Measurements from ENCODE around the gene XPA. TPM values are rescaled to one million over a fixed set of nuclear protein-coding genes. Genes with fewer than 3 reads are reported as not detected.

The XPA gene
- total and polyA plus RNA-seq, 2 donors (not counting 1 experiment from before 2014, with no cell fraction given) = 6.1 to 9.7 TPM

DNA sequence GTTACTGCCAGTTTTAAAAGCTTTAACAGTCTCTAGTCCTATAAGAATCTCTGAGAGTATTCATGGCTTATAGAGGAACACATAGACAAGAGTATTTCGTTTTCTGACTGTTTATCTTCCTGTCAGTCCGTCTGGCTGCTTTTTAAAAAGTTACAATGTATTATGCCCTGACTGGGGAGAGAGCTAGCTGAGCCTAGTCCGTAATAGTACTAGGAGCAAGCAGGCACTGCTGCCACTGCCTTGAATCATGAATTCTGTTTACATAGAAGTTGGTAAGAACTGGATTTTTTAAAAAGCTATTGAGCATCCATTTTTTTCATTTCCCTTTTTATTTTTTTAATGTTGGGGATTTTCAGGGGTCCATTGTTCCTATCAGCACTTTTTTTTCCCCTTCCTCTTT is 26.6 kb downstream of the XPA start:
- no peak overlapping the region for H3K27ac ChIP-seq (ENCODE audit: insufficient read depth, low read length)
- H3K79me2 ChIP-seq (ENCODE audit: control insufficient read depth, insufficient read depth, low read length) = no peaks in the 10 kb centered on the region
- TF ChIP-seq, protein P1, sequence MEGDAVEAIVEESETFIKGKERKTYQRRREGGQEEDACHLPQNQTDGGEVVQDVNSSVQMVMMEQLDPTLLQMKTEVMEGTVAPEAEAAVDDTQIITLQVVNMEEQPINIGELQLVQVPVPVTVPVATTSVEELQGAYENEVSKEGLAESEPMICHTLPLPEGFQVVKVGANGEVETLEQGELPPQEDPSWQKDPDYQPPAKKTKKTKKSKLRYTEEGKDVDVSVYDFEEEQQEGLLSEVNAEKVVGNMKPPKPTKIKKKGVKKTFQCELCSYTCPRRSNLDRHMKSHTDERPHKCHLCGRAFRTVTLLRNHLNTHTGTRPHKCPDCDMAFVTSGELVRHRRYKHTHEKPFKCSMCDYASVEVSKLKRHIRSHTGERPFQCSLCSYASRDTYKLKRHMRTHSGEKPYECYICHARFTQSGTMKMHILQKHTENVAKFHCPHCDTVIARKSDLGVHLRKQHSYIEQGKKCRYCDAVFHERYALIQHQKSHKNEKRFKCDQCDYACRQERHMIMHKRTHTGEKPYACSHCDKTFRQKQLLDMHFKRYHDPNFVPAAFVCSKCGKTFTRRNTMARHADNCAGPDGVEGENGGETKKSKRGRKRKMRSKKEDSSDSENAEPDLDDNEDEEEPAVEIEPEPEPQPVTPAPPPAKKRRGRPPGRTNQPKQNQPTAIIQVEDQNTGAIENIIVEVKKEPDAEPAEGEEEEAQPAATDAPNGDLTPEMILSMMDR (conservative IDR thresholded peaks at IDR 0.05 in 1 of 2, IDR thresholded peaks at IDR 0.05 in 1 of 2; ENCODE audit: low read depth in 1 of 2, low read length in 2 of 2) = no peak
- TF ChIP-seq EZH2 (IDR thresholded peaks at IDR 0.05; ENCODE audit: low read length, missing control alignments) = no peak
- no peak overlapping the region for H3K4me3 ChIP-seq (replicated peaks in 1 of 4; ENCODE audit: control extremely low read depth in 1 of 4, insufficient read depth in 1 of 4, low read depth in 3 of 4, low read length in 4 of 4)
- H3K9me3 ChIP-seq (ENCODE audit: control insufficient read depth, insufficient read depth, low read depth, low read length) = no peaks in the 10 kb centered on the region
- no peaks in the 10 kb centered on the region for H3K27me3 ChIP-seq (ENCODE audit: control insufficient read depth, insufficient read depth, low read length)
- no peak overlapping the region for H3K4me2 ChIP-seq (ENCODE audit: extremely low read depth, insufficient read depth, low read length)
- H3K36me3 ChIP-seq (ENCODE audit: control insufficient read depth, insufficient read depth, low read length) = peaks cover 15% of the 10 kb centered on the region
- no peaks in the 10 kb centered on the region for H4K20me1 ChIP-seq (ENCODE audit: control insufficient read depth, extremely low read depth, insufficient read depth, low read length)
- H3K9ac ChIP-seq (ENCODE audit: insufficient read depth, low read length) = no peak overlapping the region
- H3K4me1 ChIP-seq (ENCODE audit: control insufficient read depth, extremely low read depth, insufficient read depth, low read length) = no peaks in the 10 kb centered on the region
- H2AFZ ChIP-seq (ENCODE audit: low read length) = no peak overlapping the region
- DNase-seq (ENCODE audit: low read depth in 2 of 2) = no peak

DNA sequence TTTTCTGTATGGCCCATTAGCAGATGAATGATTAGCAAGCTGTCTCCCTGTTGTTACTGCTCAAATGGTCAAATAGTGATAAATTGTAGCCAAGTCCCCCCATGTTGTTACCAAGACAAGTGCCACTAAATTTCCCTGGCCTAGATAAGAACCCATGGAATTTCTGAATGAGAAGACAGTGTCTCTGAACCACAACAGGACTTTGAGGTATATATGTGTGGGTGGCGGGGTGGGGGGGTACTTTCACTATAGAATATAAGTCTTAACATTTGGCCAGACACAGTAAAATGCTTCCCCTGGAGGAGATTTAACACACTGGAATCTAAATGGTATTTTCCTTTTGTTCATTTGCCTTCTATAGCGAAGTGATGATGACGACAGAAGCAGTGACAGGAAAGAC is 28.7 kb downstream of the XPA start:
- TF ChIP-seq, protein P1 (conservative IDR thresholded peaks at IDR 0.05 in 1 of 2, IDR thresholded peaks at IDR 0.05 in 1 of 2; ENCODE audit: low read depth in 1 of 2, low read length in 2 of 2) = no peak
- no peak for TF ChIP-seq EZH2 (IDR thresholded peaks at IDR 0.05; ENCODE audit: low read length, missing control alignments)
- Histone ChIP-seq H3K9ac (ENCODE audit: insufficient read depth, low read length) (no peak overlapping the region), H3K79me2 (ENCODE audit: control insufficient read depth, insufficient read depth, low read length) (no peaks in the 10 kb centered on the region), H4K20me1 (ENCODE audit: control insufficient read depth, extremely low read depth, insufficient read depth, low read length) (no peaks in the 10 kb centered on the region), H3K4me1 (ENCODE audit: control insufficient read depth, extremely low read depth, insufficient read depth, low read length) (no peaks in the 10 kb centered on the region), H3K4me2 (ENCODE audit: extremely low read depth, insufficient read depth, low read length) (no peak overlapping the region), H3K4me3 (replicated peaks in 1 of 4; ENCODE audit: control extremely low read depth in 1 of 4, insufficient read depth in 1 of 4, low read depth in 3 of 4, low read length in 4 of 4) (no peak overlapping the region), H3K36me3 (ENCODE audit: control insufficient read depth, insufficient read depth, low read length) (peaks cover 12% of the 10 kb centered on the region), H3K9me3 (ENCODE audit: control insufficient read depth, insufficient read depth, low read depth, low read length) (no peaks in the 10 kb centered on the region), H2AFZ (ENCODE audit: low read length) (no peak overlapping the region), H3K27ac (ENCODE audit: insufficient read depth, low read length) (no peak overlapping the region), H3K27me3 (ENCODE audit: control insufficient read depth, insufficient read depth, low read length) (no peaks in the 10 kb centered on the region)
- DNase-seq (ENCODE audit: low read depth in 2 of 2) = no peak

DNA sequence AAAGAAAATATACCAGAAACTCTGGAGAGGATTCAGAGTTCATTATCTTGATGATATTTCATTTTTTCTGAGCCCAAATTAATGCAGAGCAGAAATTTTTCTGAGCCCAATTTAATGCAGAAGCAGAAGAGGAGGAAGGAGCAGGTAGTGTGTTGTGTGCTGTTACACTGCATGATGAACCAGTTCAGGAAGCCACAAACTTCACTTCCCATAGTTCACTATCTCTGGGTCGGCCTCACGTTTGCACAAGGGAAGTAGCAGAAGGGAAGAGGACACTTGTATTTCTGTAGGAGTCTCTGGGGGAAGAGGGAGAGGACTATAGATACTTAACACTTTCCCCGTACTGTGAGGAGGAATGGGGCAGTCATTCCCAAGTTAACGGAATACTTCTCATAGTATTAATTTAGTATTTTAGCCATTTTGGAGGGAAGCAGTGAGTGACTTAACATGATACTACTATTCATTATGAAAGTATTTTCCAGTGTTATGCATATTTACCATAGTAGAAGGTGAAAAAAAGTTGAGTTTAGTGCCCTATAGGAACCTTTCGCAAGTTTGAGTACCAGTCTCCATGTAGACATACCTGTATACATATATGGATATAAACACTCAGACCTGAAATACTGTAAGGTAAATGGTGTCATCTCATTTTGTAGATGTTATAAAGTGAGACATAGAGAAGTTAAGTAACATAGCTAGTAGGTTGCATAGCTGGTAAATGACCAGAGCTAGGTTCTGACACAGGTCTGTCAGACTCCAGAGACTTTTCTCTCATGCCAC is 30.0 kb downstream of the XPA start:
- no peak for DNase-seq (ENCODE audit: low read depth in 2 of 2)
- Histone ChIP-seq H3K9ac (ENCODE audit: insufficient read depth, low read length) (no peak overlapping the region), H3K4me3 (replicated peaks in 1 of 4; ENCODE audit: control extremely low read depth in 1 of 4, insufficient read depth in 1 of 4, low read depth in 3 of 4, low read length in 4 of 4) (no peak overlapping the region), H4K20me1 (ENCODE audit: control insufficient read depth, extremely low read depth, insufficient read depth, low read length) (no peaks in the 10 kb centered on the region), H2AFZ (ENCODE audit: low read length) (no peak overlapping the region), H3K79me2 (ENCODE audit: control insufficient read depth, insufficient read depth, low read length) (no peaks in the 10 kb centered on the region), H3K4me2 (ENCODE audit: extremely low read depth, insufficient read depth, low read length) (no peak overlapping the region), H3K9me3 (ENCODE audit: control insufficient read depth, insufficient read depth, low read depth, low read length) (no peaks in the 10 kb centered on the region), H3K27me3 (ENCODE audit: control insufficient read depth, insufficient read depth, low read length) (no peaks in the 10 kb centered on the region), H3K27ac (ENCODE audit: insufficient read depth, low read length) (no peak overlapping the region), H3K4me1 (ENCODE audit: control insufficient read depth, extremely low read depth, insufficient read depth, low read length) (no peaks in the 10 kb centered on the region), H3K36me3 (ENCODE audit: control insufficient read depth, insufficient read depth, low read length) (peaks cover 12% of the 10 kb centered on the region)
- TF ChIP-seq EZH2 (IDR thresholded peaks at IDR 0.05; ENCODE audit: low read length, missing control alignments) = no peak
- TF ChIP-seq, protein P1 (conservative IDR thresholded peaks at IDR 0.05 in 1 of 2, IDR thresholded peaks at IDR 0.05 in 1 of 2; ENCODE audit: low read depth in 1 of 2, low read length in 2 of 2) = no peak

Data from fibroblast of lung (primary cell).